Fibroblast of the aortic adventitia (primary cell): ENCODE measurements around the gene SACS. TPM values are rescaled to one million over a fixed set of nuclear protein-coding genes. Genes with fewer than 3 reads are reported as not detected.
"Not testable (repeated sequence)": the region's sequence is repeated elsewhere in the genome, so short reads cannot be mapped to it uniquely, and the experiment has no call there.

Experiments used
- DNase-seq: peaks from one replicate; pipeline ENCODE4 v3.0.0-alpha.2; 2010; ENCODE audit warnings: low read depth
- H3K4me3 ChIP-seq: 2 replicates; pipeline ENCODE4 v1.5.1; 2011; ENCODE audit warnings: low read depth, mild to moderate bottlenecking, control low read depth, low read length, moderate library complexity
- CTCF ChIP-seq: IDR thresholded peaks from 2 replicates; pipeline ENCODE4 v1.5.1; 2011; ENCODE audit warnings: mild to moderate bottlenecking, low read length, control low read depth, inconsistent platforms; ENCODE audit not compliant: insufficient read depth
- total RNA-seq: library from RNA; depleted of rRNA; stranded (reverse); fragments of >200 nt; gene quantifications from 2 replicates; pipeline ENCODE4 v1.2.3, GENCODE V29; 2012; ENCODE audit warnings: low replicate concordance

SACS gene
- total RNA-seq, 1 donor, result 66.2 TPM

- peak overlapping the region; percentile 55 for H3K4me3 ChIP-seq
- TF ChIP-seq CTCF, result no peak
- DNase-seq, result no peak
Measured at GRCh38 chr13:23320926-23321534, 112.5 kb downstream of the SACS start.

- DNase-seq, result no peak
- TF ChIP-seq CTCF, result no peak
- H3K4me3 ChIP-seq, result no peak overlapping the region
Measured at GRCh38 chr13:23319883-23320224, 113.6 kb downstream of the SACS start.

- H3K4me3 ChIP-seq, DNase-seq: not testable (repeated sequence)
Measured at GRCh38 chr13:23314837-23315236, 118.7 kb downstream of the SACS start.

GRCh38 chr13:23292586-23292985 lies 140.9 kb downstream of the SACS start:
- no peak overlapping the region for H3K4me3 ChIP-seq
- no peak for TF ChIP-seq CTCF
- DNase-seq, result no peak

- no peak for DNase-seq
- H3K4me3 ChIP-seq, result no peak overlapping the region
- TF ChIP-seq CTCF, result no peak
Measured at GRCh38 chr13:23289917-23290357, 143.6 kb downstream of the SACS start.

- DNase-seq, result no peak
- no peak for TF ChIP-seq CTCF
Measured at GRCh38 chr13:23288995-23289394, 144.5 kb downstream of the SACS start.

GRCh38 chr13:23288564-23288963 lies 144.9 kb downstream of the SACS start:
- DNase-seq, result no peak
- H3K4me3 ChIP-seq, result no peak overlapping the region
- TF ChIP-seq CTCF, result no peak

More at GRCh38 chr13:23288995-23289394, 144.5 kb downstream of the SACS start:
- no peak overlapping the region for H3K4me3 ChIP-seq
